B cell (primary cell): Measurements from ENCODE around the gene ATXN1. TPM values are rescaled to one million over a fixed set of nuclear protein-coding genes. Genes with fewer than 3 reads are reported as not detected.

ENCODE experiments used
- ATAC-seq: fragments of 200-7000 bp; cut with Tn5 transposase; one replicate; pipeline ENCODE4 v1.10.0; 2021; ENCODE audit warnings: low read depth, mild to moderate bottlenecking, moderate number of reproducible peaks, moderate library complexity
- CTCF ChIA-PET: fragments of 350-600 bp; sonication (Branson Sonifier 250); formaldehyde crosslinking; loops from one replicate; lab custom pipeline; 2021; ENCODE audit warnings: antibody characterized with exemption, inconsistent platforms; lab: Charles Lee
- POLR2A ChIA-PET: fragments of 350-600 bp; sonication (Branson Sonifier 250); formaldehyde crosslinking; loops from one replicate; lab custom pipeline; 2021; ENCODE audit warnings: antibody characterized with exemption; lab: Charles Lee
- DNase-seq: peaks from one replicate; pipeline ENCODE4 v3.0.0; 2013
- H2AFZ ChIP-seq: 2 replicates; pipeline ENCODE4 v1.6.1; 2012; ENCODE audit warnings: mild to moderate bottlenecking, low read depth, low read length; ENCODE audit not compliant: insufficient read depth, poor library complexity, severe bottlenecking
- H3K27ac ChIP-seq, 2 donors: 1 replicate in 1 of 2; 2 replicates in 1 of 2; pipeline ENCODE4 v1.5.1; 2012 to 2013; ENCODE audit warnings: low read length in 2 of 2, mild to moderate bottlenecking in 2 of 2, moderate library complexity in 1 of 2
- H3K27me3 ChIP-seq, 4 experiments: fragments of 200-600 bp in 1 of 4; sonication (generic) in 1 of 4; replicated peaks in 1 of 4; 1 replicate in 2 of 4; 2 replicates in 2 of 4; pipeline versions ENCODE4 v1.6.1 to v1.7.0; 2013 to 2016; ENCODE audit warnings: low read length in 3 of 4, mild to moderate bottlenecking in 2 of 4, mixed read lengths in 1 of 4, moderate library complexity in 1 of 4; ENCODE audit not compliant: insufficient read depth in 4 of 4, control insufficient read depth in 3 of 4; ENCODE audit errors: control extremely low read depth in 1 of 4
- H3K36me3 ChIP-seq, 2 experiments: replicated peaks in 1 of 2; 1 replicate in 1 of 2; 2 replicates in 1 of 2; pipeline versions ENCODE4 v1.6.1 to v1.7.1; 2013; ENCODE audit warnings: low read length in 1 of 2; ENCODE audit not compliant: insufficient read depth in 2 of 2, control insufficient read depth in 1 of 2; ENCODE audit errors: control extremely low read depth in 1 of 2, extremely low read depth in 1 of 2
- H3K4me1 ChIP-seq, 2 donors: fragments of 200-600 bp in 1 of 2; sonication (generic) in 1 of 2; 1 replicate in 1 of 2; 2 replicates in 1 of 2; pipeline versions ENCODE4 v1.5.1 to v1.6.1; 2013 to 2017; ENCODE audit warnings: low read length in 2 of 2; ENCODE audit not compliant: control insufficient read depth in 2 of 2, insufficient read depth in 2 of 2
- H3K4me2 ChIP-seq: replicated peaks from 2 replicates; pipeline ENCODE3; 2012; ENCODE audit warnings: mild to moderate bottlenecking, low read depth, low read length; ENCODE audit not compliant: poor library complexity, severe bottlenecking
- H3K4me3 ChIP-seq, 5 experiments: fragments of 200-600 bp in 1 of 5; sonication (generic) in 1 of 5; 1 replicate in 3 of 5; 2 replicates in 2 of 5; pipeline versions ENCODE4 v1.5.1 to v1.7.0; 2011 to 2016; ENCODE audit warnings: low read length in 4 of 5, mild to moderate bottlenecking in 4 of 5, low read depth in 2 of 5, control low read depth in 1 of 5, moderate library complexity in 1 of 5; ENCODE audit not compliant: insufficient read depth in 1 of 5; ENCODE audit errors: control extremely low read depth in 1 of 5, extremely low read depth in 1 of 5
- H3K79me2 ChIP-seq: fragments of 200-600 bp; sonication (generic); one replicate; pipeline ENCODE4 v1.6.0; 2016; ENCODE audit warnings: low read length; ENCODE audit not compliant: control insufficient read depth, insufficient read depth
- H3K9ac ChIP-seq: fragments of 200-600 bp; sonication (generic); 2 replicates; pipeline ENCODE4 v1.6.1; 2017; ENCODE audit warnings: mild to moderate bottlenecking, low read length, moderate library complexity
- H3K9me3 ChIP-seq, 3 donors: one replicate each; pipeline versions ENCODE4 v1.6.1 to v1.7.1; 2013; ENCODE audit warnings: low read length in 2 of 3; ENCODE audit not compliant: control insufficient read depth in 2 of 3, insufficient read depth in 1 of 3; ENCODE audit errors: control extremely low read depth in 1 of 3
- H4K20me1 ChIP-seq: 2 replicates; pipeline ENCODE4 v1.6.0; 2012; ENCODE audit warnings: mild to moderate bottlenecking, low read length; ENCODE audit not compliant: insufficient read depth, control insufficient read depth, poor library complexity, severe bottlenecking
- H3K27ac Mint-ChIP-seq: one replicate; pipeline ENCODE4 v1.8.0; 2021; ENCODE audit warnings: mixed read lengths
- H3K27me3 Mint-ChIP-seq: one replicate; pipeline ENCODE4 v1.8.0; 2021; ENCODE audit warnings: mixed read lengths
- H3K4me1 Mint-ChIP-seq: one replicate; pipeline ENCODE4 v1.8.0; 2021; ENCODE audit warnings: mixed read lengths
- H3K4me3 Mint-ChIP-seq: one replicate; pipeline ENCODE4 v1.8.0; 2021; ENCODE audit warnings: mixed read lengths
- H3K9me3 Mint-ChIP-seq: one replicate; pipeline ENCODE4 v1.8.0; 2022; ENCODE audit warnings: mixed read lengths; ENCODE audit not compliant: insufficient read depth
- CTCF ChIP-seq: fragments of 200-600 bp; IDR thresholded peaks from one replicate; pipeline ENCODE4 v1.8.0; 2022; ENCODE audit warnings: antibody characterized with exemption, mild to moderate bottlenecking
- EZH2 ChIP-seq: IDR thresholded peaks from 2 replicates; pipeline ENCODE4 v1.6.1; 2012; ENCODE audit warnings: borderline replicate concordance, low read depth, mild to moderate bottlenecking, moderate library complexity, low read length; ENCODE audit not compliant: insufficient read depth, poor library complexity, severe bottlenecking
- WGBS: methylation state at CpG from one replicate; pipeline ENCODE4 v1.1.5; 2013; ENCODE audit warnings: missing lambda C conversion rate; ENCODE audit not compliant: insufficient coverage; 5-methylcytosine and 5-hydroxymethylcytosine counted together
- intact Hi-C: fragments of 100-400 bp; cut with micrococcal nuclease; formaldehyde crosslinking; loops from one replicate; pipeline ENCODE4 v1.10.0; 2022
- polyA plus RNA-seq: library from polyadenylated mRNA; depleted of rRNA; stranded (reverse); fragments of >200 nt; gene quantifications from 2 replicates; pipeline ENCODE4 v1.2.3, GENCODE V29; 2012
- total RNA-seq, 2 donors: library from RNA; stranded (reverse); fragments of 120-200 nt in 1 of 2; gene quantifications; 1 replicate in 1 of 2; 2 replicates in 1 of 2; pipeline versions ENCODE4 v1.2.3 to v1.2.4, GENCODE V29; 2013 to 2022

Gene ATXN1
- total and polyA plus RNA-seq, 2 donors (not counting 1 experiment from before 2014, with no cell fraction given) = 5.7 to 63.8 TPM

GRCh38 chr6:16412171-16412570 is 349.1 kb downstream of the ATXN1 start:
- peaks cover 43% of the 10 kb centered on the region for H3K4me1 Mint-ChIP-seq
- Histone ChIP-seq H3K9ac (no peak overlapping the region), H3K27me3 (no peaks in the 10 kb centered on the region), H3K36me3 (no peaks in the 10 kb centered on the region), H3K4me1 (peaks cover 2 to 33% of the 10 kb centered on the region in 2 donors), H3K4me3 (no peak overlapping the region), H2AFZ (no peak overlapping the region), H3K9me3 (no peaks in the 10 kb centered on the region), H4K20me1 (no peaks in the 10 kb centered on the region), H3K79me2 (no peaks in the 10 kb centered on the region), H3K4me2 (no peak overlapping the region), H3K27ac (no peak overlapping the region)
- no peak for DNase-seq
- 100% methylated on average over 3 of the region's 4 CpGs for WGBS
- H3K4me3 Mint-ChIP-seq = peak overlapping the region; percentile 8
- ATAC-seq = no peak
- TF ChIP-seq CTCF (no peak), EZH2 (no peak)
- peak overlapping the region; percentile 4 for H3K27ac Mint-ChIP-seq
- CTCF ChIA-PET = interaction anchor here (4.9 to 6.5 kb wide), 2 partner anchors 79 to 100 kb away, joined by 45 to 72 read pairs; no protein-coding TSS in a partner anchor
- intact Hi-C loops = loop anchor here (5.0 kb wide), 1 partner anchor 350 kb away; the partner anchor contains the start of gene ATXN1
- no peaks in the 10 kb centered on the region for H3K9me3 Mint-ChIP-seq
- POLR2A ChIA-PET = no interaction called here
- H3K27me3 Mint-ChIP-seq = no peaks in the 10 kb centered on the region
